ENCODE results near the gene GRIK1. TPM values are rescaled to one million over a fixed set of nuclear protein-coding genes. Genes with fewer than 3 reads are reported as not detected.
A peak's percentile ranks its signal among the peaks of the same experiment; 100 is the strongest.

The GRIK1 gene
- polyA plus RNA-seq, 3 donors: not detected

DNA sequence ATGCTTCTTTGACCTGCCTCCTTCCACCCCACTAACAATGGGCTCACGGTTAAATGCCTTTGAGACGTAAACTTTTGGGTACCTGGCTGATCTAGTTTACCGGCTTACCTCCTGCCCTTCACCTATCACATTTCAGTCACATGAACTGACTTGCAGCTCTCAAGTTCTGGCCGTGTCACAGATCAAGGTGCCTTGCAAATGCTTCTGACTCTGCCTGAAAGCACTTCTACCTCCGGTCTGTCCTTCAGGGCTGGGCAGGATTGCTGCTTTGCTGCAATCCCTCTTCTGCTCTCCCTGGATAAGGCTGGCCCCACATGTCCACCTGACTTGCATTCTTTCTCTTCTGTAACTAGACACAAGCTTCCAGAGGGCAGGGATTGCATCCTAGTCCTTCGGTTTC is 69.0 kb downstream of the GRIK1 start:
- no peak overlapping the region for H3K4me3 ChIP-seq (replicated peaks in 1 of 3; ENCODE audit: low read depth in 2 of 3, low read length in 3 of 3)
- no peaks in the 10 kb centered on the region for H3K36me3 ChIP-seq (replicated peaks in 1 of 2; ENCODE audit: control insufficient read depth in 1 of 2, insufficient read depth in 2 of 2, low read length in 2 of 2)
- TF ChIP-seq, protein P1, sequence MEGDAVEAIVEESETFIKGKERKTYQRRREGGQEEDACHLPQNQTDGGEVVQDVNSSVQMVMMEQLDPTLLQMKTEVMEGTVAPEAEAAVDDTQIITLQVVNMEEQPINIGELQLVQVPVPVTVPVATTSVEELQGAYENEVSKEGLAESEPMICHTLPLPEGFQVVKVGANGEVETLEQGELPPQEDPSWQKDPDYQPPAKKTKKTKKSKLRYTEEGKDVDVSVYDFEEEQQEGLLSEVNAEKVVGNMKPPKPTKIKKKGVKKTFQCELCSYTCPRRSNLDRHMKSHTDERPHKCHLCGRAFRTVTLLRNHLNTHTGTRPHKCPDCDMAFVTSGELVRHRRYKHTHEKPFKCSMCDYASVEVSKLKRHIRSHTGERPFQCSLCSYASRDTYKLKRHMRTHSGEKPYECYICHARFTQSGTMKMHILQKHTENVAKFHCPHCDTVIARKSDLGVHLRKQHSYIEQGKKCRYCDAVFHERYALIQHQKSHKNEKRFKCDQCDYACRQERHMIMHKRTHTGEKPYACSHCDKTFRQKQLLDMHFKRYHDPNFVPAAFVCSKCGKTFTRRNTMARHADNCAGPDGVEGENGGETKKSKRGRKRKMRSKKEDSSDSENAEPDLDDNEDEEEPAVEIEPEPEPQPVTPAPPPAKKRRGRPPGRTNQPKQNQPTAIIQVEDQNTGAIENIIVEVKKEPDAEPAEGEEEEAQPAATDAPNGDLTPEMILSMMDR (IDR thresholded peaks at IDR 0.05): no peak
- Mint-ChIP-seq H3K27me3 (ENCODE audit: low read depth in 3 of 3) (peaks cover 0 to 7% (median 3%) of the 10 kb centered on the region in 3 donors), H3K9me3 (peaks cover 0 to 5% (median 0%) of the 10 kb centered on the region in 7 donors), H3K36me3 (no peaks in the 10 kb centered on the region), H3K27ac (no peak overlapping the region), H3K4me1 (no peaks in the 10 kb centered on the region), H3K4me3 (no peak overlapping the region)
- DNase-seq: no peak
- H3K79me2 ChIP-seq (ENCODE audit: insufficient read depth, low read length): no peaks in the 10 kb centered on the region
- intact Hi-C loops (cut with micrococcal nuclease): no loop called here
- no peak overlapping the region for H3K4me2 ChIP-seq (replicated peaks; ENCODE audit: extremely low read depth, low read length, poor library complexity, severe bottlenecking)
- no peaks in the 10 kb centered on the region for H3K4me1 ChIP-seq (ENCODE audit: control insufficient read depth in 1 of 2, insufficient read depth in 2 of 2, low read length in 2 of 2)
- H3K9me3 ChIP-seq (replicated peaks in 1 of 2; ENCODE audit: control insufficient read depth in 1 of 2, insufficient read depth in 1 of 2, low read length in 2 of 2): no peaks in the 10 kb centered on the region
- no peak overlapping the region for H3K9ac ChIP-seq (ENCODE audit: insufficient read depth, low read length, poor library complexity, severe bottlenecking)
- 98% methylated on average over 5 of the region's 6 CpGs for WGBS (ENCODE audit: insufficient coverage)
- no peak overlapping the region for H2AFZ ChIP-seq (ENCODE audit: insufficient read depth, low read depth, low read length, poor library complexity, severe bottlenecking)
- H4K20me1 ChIP-seq (ENCODE audit: insufficient read depth, low read length): no peaks in the 10 kb centered on the region
- no peaks in the 10 kb centered on the region for H3K27me3 ChIP-seq (ENCODE audit: control insufficient read depth in 2 of 2, insufficient read depth in 2 of 2, low read length in 2 of 2)
- no peak overlapping the region for H3K27ac ChIP-seq (ENCODE audit: low read depth in 1 of 2, low read length in 2 of 2)

GRCh38 chr21:29867796-29868195 is 72.0 kb downstream of the GRIK1 start:
- 100% methylated on average over 1 of the region's 1 CpG for WGBS (ENCODE audit: insufficient coverage)
- H3K4me1 Mint-ChIP-seq: no peaks in the 10 kb centered on the region
- no peak overlapping the region for H3K4me2 ChIP-seq (replicated peaks; ENCODE audit: extremely low read depth, low read length, poor library complexity, severe bottlenecking)

More at GRCh38 chr21:29867796-29868195, 72.0 kb downstream of the GRIK1 start:
- intact Hi-C loops (cut with micrococcal nuclease): no loop called here
- no peaks in the 10 kb centered on the region for H3K9me3 ChIP-seq (replicated peaks in 1 of 2; ENCODE audit: control insufficient read depth in 1 of 2, insufficient read depth in 1 of 2, low read length in 2 of 2)
- H3K27ac Mint-ChIP-seq: peak overlapping the region in 1 of 7 donors; percentile 16
- no peak overlapping the region for H3K4me3 ChIP-seq (replicated peaks in 1 of 3; ENCODE audit: low read depth in 2 of 3, low read length in 3 of 3)
- H4K20me1 ChIP-seq (ENCODE audit: insufficient read depth, low read length): no peaks in the 10 kb centered on the region
- H3K36me3 Mint-ChIP-seq: no peaks in the 10 kb centered on the region
- H3K27ac ChIP-seq (ENCODE audit: low read depth in 1 of 2, low read length in 2 of 2): no peak overlapping the region
- H2AFZ ChIP-seq (ENCODE audit: insufficient read depth, low read depth, low read length, poor library complexity, severe bottlenecking): no peak overlapping the region
- H3K9ac ChIP-seq (ENCODE audit: insufficient read depth, low read length, poor library complexity, severe bottlenecking): no peak overlapping the region
- H3K36me3 ChIP-seq (replicated peaks in 1 of 2; ENCODE audit: control insufficient read depth in 1 of 2, insufficient read depth in 2 of 2, low read length in 2 of 2): no peaks in the 10 kb centered on the region
- TF ChIP-seq, protein P1 (IDR thresholded peaks at IDR 0.05): peak; percentile 10
- H3K9me3 Mint-ChIP-seq: peaks cover 0 to 3% (median 0%) of the 10 kb centered on the region in 7 donors
- H3K4me1 ChIP-seq (ENCODE audit: control insufficient read depth in 1 of 2, insufficient read depth in 2 of 2, low read length in 2 of 2): no peaks in the 10 kb centered on the region
- H3K27me3 Mint-ChIP-seq (ENCODE audit: low read depth in 3 of 3): peaks cover 0 to 5% (median 5%) of the 10 kb centered on the region in 3 donors
- no peaks in the 10 kb centered on the region for H3K79me2 ChIP-seq (ENCODE audit: insufficient read depth, low read length)
- no peak for DNase-seq
- no peaks in the 10 kb centered on the region for H3K27me3 ChIP-seq (ENCODE audit: control insufficient read depth in 2 of 2, insufficient read depth in 2 of 2, low read length in 2 of 2)
- H3K4me3 Mint-ChIP-seq: no peak overlapping the region
